DOHH2 (cell line): ENCODE results near the gene FEM1C.
"Not testable (repeated sequence)": the region's sequence is repeated elsewhere in the genome, so short reads cannot be mapped to it uniquely, and the experiment has no call there.

Experiments
- H3F3A ChIP-seq: fragments of 200-600 bp; sonication (generic), shearing (Covaris generic); 2 replicates; pipeline ENCODE4 v1.6.0; 2016; ENCODE audit warnings: antibody characterized with exemption, mild to moderate bottlenecking; ENCODE audit not compliant: control insufficient read depth, insufficient read depth
- H3K27ac ChIP-seq: fragments of 200-600 bp; sonication (generic); 2 replicates; pipeline ENCODE4 v1.5.1; 2014; ENCODE audit warnings: low read depth, mild to moderate bottlenecking, low read length, moderate library complexity
- H3K27me3 ChIP-seq: fragments of 200-600 bp; sonication (generic); 2 replicates; pipeline ENCODE4 v1.6.1; 2014; ENCODE audit warnings: mild to moderate bottlenecking, low read length, mixed read lengths; ENCODE audit not compliant: control insufficient read depth
- H3K36me3 ChIP-seq: fragments of 200-600 bp; sonication (generic); 2 replicates; pipeline ENCODE4 v1.6.1; 2014; ENCODE audit warnings: mild to moderate bottlenecking, low read length, moderate library complexity, mixed read lengths; ENCODE audit not compliant: control insufficient read depth
- H3K4me1 ChIP-seq: fragments of 200-600 bp; sonication (generic); 2 replicates; pipeline ENCODE4 v1.6.1; 2014; ENCODE audit warnings: mild to moderate bottlenecking, low read length, mixed read lengths; ENCODE audit not compliant: control insufficient read depth
- H3K4me2 ChIP-seq: fragments of 200-600 bp; sonication (generic); 2 replicates; pipeline ENCODE4 v1.6.0; 2014; ENCODE audit warnings: mild to moderate bottlenecking, low read length, moderate library complexity
- H3K4me3 ChIP-seq: fragments of 200-600 bp; sonication (generic); 2 replicates; pipeline ENCODE4 v1.5.1; 2014; ENCODE audit warnings: mild to moderate bottlenecking, low read length, mixed read lengths
- H3K79me2 ChIP-seq: fragments of 200-600 bp; sonication (generic); 2 replicates; pipeline ENCODE4 v1.6.1; 2014; ENCODE audit warnings: mild to moderate bottlenecking, low read length, mixed read lengths; ENCODE audit not compliant: control insufficient read depth
- H3K9me2 ChIP-seq: fragments of 200-600 bp; sonication (generic); replicated peaks from 2 replicates; pipeline ENCODE4 v1.6.1; 2014; ENCODE audit warnings: mild to moderate bottlenecking, low read length, mixed read lengths; ENCODE audit not compliant: control insufficient read depth
- H3K9me3 ChIP-seq: fragments of 200-600 bp; sonication (generic); 2 replicates; pipeline ENCODE4 v1.6.1; 2014; ENCODE audit warnings: antibody characterized with exemption, low read length, mixed read lengths; ENCODE audit not compliant: control insufficient read depth, insufficient read depth
- H4K20me1 ChIP-seq: fragments of 200-600 bp; sonication (generic); 2 replicates; pipeline ENCODE4 v1.6.0; 2014; ENCODE audit warnings: low read depth, mild to moderate bottlenecking, antibody characterized with exemption, low read length, moderate library complexity; ENCODE audit not compliant: control insufficient read depth, insufficient read depth
- EZH2phosphoT487 ChIP-seq: fragments of 200-600 bp; sonication (generic); IDR thresholded peaks from 2 replicates; pipeline ENCODE4 v1.6.1; 2017; ENCODE audit warnings: borderline replicate concordance, mild to moderate bottlenecking, antibody characterized with exemption, low read length, moderate library complexity, mixed read lengths
- TF ChIP-seq, protein P1 (sequence below): fragments of 200-600 bp; sonication (generic); IDR thresholded peaks from one replicate; pipeline ENCODE4 v1.5.1; 2014; ENCODE audit warnings: antibody characterized with exemption, mild to moderate bottlenecking, low read depth, low read length; ENCODE audit not compliant: poor library complexity, severe bottlenecking

The FEM1C gene

DNA sequence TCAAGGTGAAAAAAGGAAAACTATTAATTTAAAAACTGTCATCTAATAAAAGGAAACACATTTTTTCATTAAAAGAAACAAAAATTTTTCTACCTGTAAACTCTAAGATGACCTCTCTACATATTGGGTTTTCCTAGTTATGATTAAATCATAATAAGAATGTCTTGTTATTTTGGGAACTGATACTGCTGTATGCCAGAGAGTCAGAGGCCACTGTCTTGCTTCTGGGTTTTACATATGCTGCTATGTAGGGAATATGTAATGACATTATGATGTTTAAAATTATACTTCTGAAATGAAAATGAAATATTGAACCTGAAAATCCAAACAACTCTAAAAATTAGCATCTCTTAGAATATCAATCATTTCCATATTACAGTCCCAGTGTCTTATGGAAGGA lies 63.7 kb downstream of the FEM1C start:
- Histone ChIP-seq H3K79me2 (no peaks in the 10 kb centered on the region), H3K9me3 (no peaks in the 10 kb centered on the region), H3K4me1 (no peaks in the 10 kb centered on the region; the same call in 1 of the 2 replicates), H3K27ac (no peak overlapping the region), H3F3A (no peaks in the 10 kb centered on the region), H3K4me2 (no peak overlapping the region), H3K27me3 (peaks cover 4% of the 10 kb centered on the region; the same call in 1 of the 2 replicates), H3K36me3 (no peaks in the 10 kb centered on the region), H4K20me1 (no peaks in the 10 kb centered on the region), H3K4me3 (no peak overlapping the region), H3K9me2 (no peaks in the 10 kb centered on the region; the same call in 1 of the 2 replicates)
- TF ChIP-seq EZH2phosphoT487 = no peak
- TF ChIP-seq, protein P1, sequence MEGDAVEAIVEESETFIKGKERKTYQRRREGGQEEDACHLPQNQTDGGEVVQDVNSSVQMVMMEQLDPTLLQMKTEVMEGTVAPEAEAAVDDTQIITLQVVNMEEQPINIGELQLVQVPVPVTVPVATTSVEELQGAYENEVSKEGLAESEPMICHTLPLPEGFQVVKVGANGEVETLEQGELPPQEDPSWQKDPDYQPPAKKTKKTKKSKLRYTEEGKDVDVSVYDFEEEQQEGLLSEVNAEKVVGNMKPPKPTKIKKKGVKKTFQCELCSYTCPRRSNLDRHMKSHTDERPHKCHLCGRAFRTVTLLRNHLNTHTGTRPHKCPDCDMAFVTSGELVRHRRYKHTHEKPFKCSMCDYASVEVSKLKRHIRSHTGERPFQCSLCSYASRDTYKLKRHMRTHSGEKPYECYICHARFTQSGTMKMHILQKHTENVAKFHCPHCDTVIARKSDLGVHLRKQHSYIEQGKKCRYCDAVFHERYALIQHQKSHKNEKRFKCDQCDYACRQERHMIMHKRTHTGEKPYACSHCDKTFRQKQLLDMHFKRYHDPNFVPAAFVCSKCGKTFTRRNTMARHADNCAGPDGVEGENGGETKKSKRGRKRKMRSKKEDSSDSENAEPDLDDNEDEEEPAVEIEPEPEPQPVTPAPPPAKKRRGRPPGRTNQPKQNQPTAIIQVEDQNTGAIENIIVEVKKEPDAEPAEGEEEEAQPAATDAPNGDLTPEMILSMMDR = no peak

DNA sequence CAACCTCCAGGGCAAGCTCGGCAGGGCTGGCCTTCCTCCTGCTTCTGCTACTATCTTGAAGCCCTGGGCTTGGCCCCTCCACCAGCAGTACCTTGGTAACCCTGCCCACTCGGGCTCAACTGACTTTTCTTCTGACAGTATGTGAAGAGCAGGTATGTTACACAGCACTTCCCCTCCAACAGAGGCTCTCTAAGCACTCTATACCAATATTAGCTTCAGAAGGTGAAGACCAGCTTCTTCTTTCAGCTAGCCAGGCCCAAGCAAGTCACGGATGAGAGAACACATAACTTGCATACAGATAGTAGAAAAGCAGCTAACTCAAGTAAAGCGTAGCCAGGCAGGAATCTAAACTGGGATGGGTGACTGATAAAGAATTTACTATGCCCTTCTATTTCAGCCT lies 64.3 kb downstream of the FEM1C start:
- Histone ChIP-seq H3K9me2 (no peaks in the 10 kb centered on the region), H3K36me3 (no peaks in the 10 kb centered on the region), H3K27me3 (peaks cover 4% of the 10 kb centered on the region; the same call in 1 of the 2 replicates), H3K4me2 (no peak overlapping the region), H3F3A (no peaks in the 10 kb centered on the region), H3K27ac (no peak overlapping the region), H3K79me2 (no peaks in the 10 kb centered on the region), H3K9me3 (no peaks in the 10 kb centered on the region), H3K4me3 (no peak overlapping the region), H3K4me1 (no peaks in the 10 kb centered on the region; the same call in 1 of the 2 replicates), H4K20me1 (no peaks in the 10 kb centered on the region)
- no peak for TF ChIP-seq EZH2phosphoT487
- TF ChIP-seq, protein P1 = no peak

DNA sequence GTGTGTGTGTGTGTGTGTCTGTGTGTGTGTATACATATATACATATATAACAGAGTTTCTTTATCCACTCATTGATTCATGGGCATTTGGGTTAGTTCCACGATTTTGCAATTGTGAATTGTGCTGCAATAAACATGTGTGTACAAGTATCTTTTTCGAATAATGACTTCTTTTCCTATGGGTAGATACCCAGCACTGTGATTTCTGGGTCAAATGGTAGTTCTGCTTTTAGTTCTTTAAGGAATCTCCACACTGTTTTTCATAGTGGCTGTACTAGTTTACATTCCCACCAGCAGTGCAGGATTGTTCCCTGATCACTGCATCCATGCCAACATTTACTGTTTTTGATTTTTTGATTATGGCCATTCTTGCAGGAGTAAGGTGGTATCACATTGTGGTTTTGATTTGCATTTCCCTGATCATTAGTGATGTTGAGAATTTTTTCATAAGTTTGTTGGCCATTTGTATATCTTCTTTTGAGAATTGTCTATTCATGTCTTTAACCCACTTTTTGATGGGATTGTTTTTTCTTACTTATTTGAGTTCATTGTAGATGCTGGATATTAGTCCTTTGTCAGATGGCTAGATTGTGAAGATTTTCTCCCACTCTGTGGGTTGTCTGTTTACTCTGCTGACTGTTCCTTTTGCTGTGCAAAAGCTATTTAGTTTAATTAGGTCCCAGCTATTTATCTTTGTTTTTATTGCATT lies 65.3 kb downstream of the FEM1C start:
- not testable (repeated sequence) for H3F3A ChIP-seq, H3K4me1 ChIP-seq, H3K36me3 ChIP-seq, H3K4me3 ChIP-seq, H4K20me1 ChIP-seq, H3K9me2 ChIP-seq, H3K9me3 ChIP-seq, H3K27ac ChIP-seq, H3K4me2 ChIP-seq, H3K79me2 ChIP-seq, H3K27me3 ChIP-seq

DNA sequence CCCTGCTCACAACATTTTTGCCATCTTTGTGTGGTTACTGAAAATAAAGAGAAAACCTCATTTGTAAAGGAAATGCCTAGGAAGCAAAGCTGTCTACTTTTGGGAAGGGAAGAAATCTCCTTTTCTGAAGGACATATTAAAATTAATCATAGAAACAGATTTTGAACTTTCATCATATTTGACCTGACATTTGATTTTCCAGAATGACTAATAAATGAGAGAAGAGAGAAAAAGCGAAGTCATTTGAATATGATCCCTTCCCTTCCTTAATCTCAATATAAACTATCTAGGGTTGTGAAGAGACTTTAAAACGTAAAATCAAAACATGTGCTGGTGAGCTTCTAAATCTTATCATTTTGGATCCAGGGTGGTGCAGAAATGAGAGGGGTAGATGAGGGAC lies 66.3 kb downstream of the FEM1C start:
- no peak overlapping the region for H3K4me2 ChIP-seq
- no peaks in the 10 kb centered on the region; the same call in 1 of the 2 replicates for H3K4me1 ChIP-seq
- no peak overlapping the region for H3K4me3 ChIP-seq
- H3F3A ChIP-seq = no peaks in the 10 kb centered on the region
- no peak for TF ChIP-seq EZH2phosphoT487
- TF ChIP-seq, protein P1 = no peak
- no peaks in the 10 kb centered on the region for H3K36me3 ChIP-seq
- no peaks in the 10 kb centered on the region for H3K9me2 ChIP-seq
- no peak overlapping the region for H3K27ac ChIP-seq
- H4K20me1 ChIP-seq = no peaks in the 10 kb centered on the region
- H3K9me3 ChIP-seq = no peaks in the 10 kb centered on the region
- peaks cover 4% of the 10 kb centered on the region; the same call in 1 of the 2 replicates for H3K27me3 ChIP-seq
- no peaks in the 10 kb centered on the region for H3K79me2 ChIP-seq
